Right atrium auricular region (tissue), 2 donors: ENCODE measurements around the gene LSM4. TPM values are rescaled to one million over a fixed set of nuclear protein-coding genes. Genes with fewer than 3 reads are reported as not detected.
A peak's percentile ranks its signal among the peaks of the same experiment; 100 is the strongest.

Experiments used
- DNase-seq: peaks from one replicate; pipeline ENCODE4 v3.0.0-alpha.2; 2019; ENCODE audit warnings: low spot score
- H3K27ac ChIP-seq, 2 donors: fragments of 200-600 bp; sonication (generic); 1 replicate in 1 of 2; 2 replicates in 1 of 2; pipeline ENCODE4 v1.5.1; 2016 to 2019
- H3K27me3 ChIP-seq, 2 donors: fragments of 200-600 bp; sonication (generic); one replicate each; pipeline versions ENCODE4 v1.5.1 to v1.6.0; 2017 to 2019
- H3K36me3 ChIP-seq: fragments of 200-600 bp; sonication (generic); one replicate; pipeline ENCODE4 v1.5.1; 2016
- H3K4me1 ChIP-seq, 2 donors: fragments of 200-600 bp; sonication (generic); one replicate each; pipeline versions ENCODE4 v1.5.1 to v1.6.0; 2017 to 2019
- H3K4me3 ChIP-seq, 2 donors: fragments of 200-600 bp; sonication (generic); 1 replicate in 1 of 2; 2 replicates in 1 of 2; pipeline ENCODE4 v1.5.1; 2017 to 2019; ENCODE audit warnings: mild to moderate bottlenecking in 1 of 2, moderate library complexity in 1 of 2
- H3K9me3 ChIP-seq, 2 donors: fragments of 200-600 bp; sonication (generic); one replicate each; pipeline ENCODE4 v1.5.1; 2019
- CTCF ChIP-seq, 2 donors: fragments of 200-600 bp; sonication (generic); IDR thresholded peaks; one replicate each; pipeline ENCODE4 v1.5.1; 2019; ENCODE audit warnings: antibody characterized with exemption in 2 of 2
- total RNA-seq, 2 donors: library from RNA; depleted of rRNA; stranded (reverse); fragments of >200 nt; gene quantifications; one replicate each; pipeline ENCODE4 v1.1.0, GENCODE V29; 2016

The LSM4 gene
- total RNA-seq, 2 donors from 2014 or later, result 68.5 to 97.3 TPM

GRCh38 chr19:18295034-18295451 is 27.8 kb downstream of the LSM4 start:
- H3K27me3 ChIP-seq, result no peaks in the 10 kb centered on the region
- no peaks in the 10 kb centered on the region for H3K9me3 ChIP-seq
- no peak overlapping the region for H3K4me3 ChIP-seq
- no peak overlapping the region for H3K27ac ChIP-seq
- no peaks in the 10 kb centered on the region for H3K36me3 ChIP-seq
- peaks cover 0 to 33% of the 10 kb centered on the region in 2 donors for H3K4me1 ChIP-seq
- no peak for TF ChIP-seq CTCF (IDR thresholded peaks at IDR 0.05)
- DNase-seq, result no peak

DNA sequence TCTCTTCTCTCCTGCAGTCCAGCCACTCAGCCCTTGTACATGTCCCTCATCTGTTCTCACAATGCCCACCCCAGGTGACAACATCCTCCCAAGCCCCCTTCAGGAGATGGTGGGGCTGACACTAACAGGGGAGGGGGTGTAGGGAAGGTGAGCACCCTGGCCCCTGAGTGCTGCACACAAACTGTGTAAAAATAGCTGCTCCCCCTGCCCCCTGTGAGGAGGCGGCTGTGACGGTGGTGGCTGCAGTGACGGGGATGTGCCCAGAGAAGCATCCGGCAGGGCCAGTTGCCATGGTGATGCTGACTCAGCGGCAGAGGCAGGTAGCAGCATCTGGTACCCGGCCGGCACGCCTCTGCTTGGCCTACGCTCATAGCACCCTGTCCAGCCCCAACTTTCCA is 28.4 kb downstream of the LSM4 start:
- TF ChIP-seq CTCF (IDR thresholded peaks at IDR 0.05), result no peak
- no peak overlapping the region for H3K4me3 ChIP-seq
- no peak for DNase-seq
- H3K27ac ChIP-seq, result peak overlapping the region; percentile 99 to 100
- H3K4me1 ChIP-seq, result peaks cover 0 to 33% of the 10 kb centered on the region in 2 donors
- H3K27me3 ChIP-seq, result no peaks in the 10 kb centered on the region
- H3K36me3 ChIP-seq, result no peaks in the 10 kb centered on the region
- no peaks in the 10 kb centered on the region for H3K9me3 ChIP-seq

GRCh38 chr19:18293642-18294466 is 29.0 kb downstream of the LSM4 start:
- TF ChIP-seq CTCF (IDR thresholded peaks at IDR 0.05), result no peak
- H3K27me3 ChIP-seq, result no peaks in the 10 kb centered on the region
- DNase-seq, result no peak
- H3K4me3 ChIP-seq, result peak overlapping the region in 1 of 2 donors; percentile 61
- peak overlapping the region; percentile 99 to 100 for H3K27ac ChIP-seq
- H3K36me3 ChIP-seq, result no peaks in the 10 kb centered on the region
- peaks cover 0 to 33% of the 10 kb centered on the region in 2 donors for H3K4me1 ChIP-seq
- no peaks in the 10 kb centered on the region for H3K9me3 ChIP-seq

DNA sequence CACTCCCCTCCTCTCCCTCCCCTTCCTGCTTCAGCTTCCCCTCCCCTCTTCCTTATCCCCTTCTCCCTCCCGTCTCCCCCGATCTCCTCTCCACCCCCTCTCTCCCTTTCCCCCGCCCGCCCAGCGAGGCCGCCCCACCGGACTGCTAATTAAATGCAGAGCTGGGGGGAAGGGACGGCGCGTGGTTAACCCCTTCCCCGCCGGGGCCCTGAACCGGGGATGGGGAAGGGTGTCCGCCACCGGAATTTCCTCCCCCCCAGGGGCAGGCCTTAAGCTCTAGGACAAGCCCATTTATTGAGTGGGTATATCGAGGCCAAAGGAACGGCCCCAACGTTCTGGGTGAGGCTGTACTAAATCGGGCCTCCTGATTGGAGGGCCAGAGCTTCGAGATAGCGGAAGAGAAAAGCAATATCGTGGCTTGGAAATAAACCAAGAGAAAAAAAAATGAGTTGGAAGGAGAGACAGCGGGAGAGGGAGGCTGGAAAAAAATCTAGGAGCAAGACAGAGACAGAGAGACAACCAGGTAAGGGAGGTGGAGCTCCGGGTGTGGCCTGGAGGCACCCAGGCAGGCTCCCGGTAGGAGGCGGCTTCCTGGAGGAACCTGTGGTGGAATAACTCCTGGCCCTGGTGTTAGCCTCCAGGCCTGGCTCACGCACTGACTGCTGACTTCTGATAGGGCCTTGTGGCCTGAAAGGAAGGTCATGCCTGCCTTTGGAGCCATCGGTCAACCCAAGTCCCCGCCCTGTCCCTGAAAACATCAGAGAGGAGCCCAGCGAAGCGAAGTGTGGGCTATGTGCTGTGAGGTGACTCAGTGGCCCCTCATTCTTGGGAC is 29.9 kb downstream of the LSM4 start:
- Histone ChIP-seq H3K4me3 (peak overlapping the region; percentile 61 to 69), H3K9me3 (no peaks in the 10 kb centered on the region), H3K36me3 (no peaks in the 10 kb centered on the region), H3K27me3 (no peaks in the 10 kb centered on the region), H3K4me1 (peaks cover 0 to 33% of the 10 kb centered on the region in 2 donors), H3K27ac (peak overlapping the region; percentile 99 to 100)
- DNase-seq, result peak; percentile 91
- no peak for TF ChIP-seq CTCF (IDR thresholded peaks at IDR 0.05)

- Histone ChIP-seq H3K27ac (peak overlapping the region; percentile 99 to 100), H3K4me3 (peak overlapping the region; percentile 61 to 69), H3K27me3 (no peaks in the 10 kb centered on the region), H3K4me1 (peaks cover 0 to 33% of the 10 kb centered on the region in 2 donors), H3K36me3 (no peaks in the 10 kb centered on the region), H3K9me3 (no peaks in the 10 kb centered on the region)
- TF ChIP-seq CTCF (IDR thresholded peaks at IDR 0.05), result no peak
- DNase-seq, result no peak
Measured at GRCh38 chr19:18292462-18292809, 30.4 kb downstream of the LSM4 start.
